ENCODE data around the gene ANKFY1. TPM values are rescaled to one million over a fixed set of nuclear protein-coding genes. Genes with fewer than 3 reads are reported as not detected.

ANKFY1 gene
- total RNA-seq, 2 donors from 2014 or later: 17.9 to 40.5 TPM

DNA sequence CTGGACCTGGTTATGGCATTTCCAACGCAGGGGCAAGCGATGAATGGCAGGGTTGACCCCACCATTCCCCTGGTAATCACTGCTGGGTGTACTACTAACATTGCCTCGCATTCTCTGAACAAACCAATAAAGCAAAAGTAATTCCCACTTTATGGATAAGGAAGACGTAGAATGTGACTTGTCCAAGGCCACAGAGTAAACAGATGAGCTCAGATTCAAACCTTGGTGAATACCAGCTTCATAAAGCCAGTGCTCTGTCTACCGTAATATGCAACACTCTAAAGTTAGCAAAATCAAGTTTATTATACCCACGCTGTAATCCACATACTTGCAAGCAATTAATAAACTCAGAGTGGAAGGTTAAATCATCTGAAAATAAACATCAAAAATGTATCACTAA is 59.6 kb downstream of the ANKFY1 start:
- no peaks in the 10 kb centered on the region for H3K9me3 ChIP-seq
- 65 to 69% methylated on average over 6 of the region's 6 CpGs for WGBS, 2 donors
- no peak for ATAC-seq
- no peak for DNase-seq
- no peak for TF ChIP-seq POLR2A (IDR thresholded peaks at IDR 0.05)
- TF ChIP-seq, protein P1, sequence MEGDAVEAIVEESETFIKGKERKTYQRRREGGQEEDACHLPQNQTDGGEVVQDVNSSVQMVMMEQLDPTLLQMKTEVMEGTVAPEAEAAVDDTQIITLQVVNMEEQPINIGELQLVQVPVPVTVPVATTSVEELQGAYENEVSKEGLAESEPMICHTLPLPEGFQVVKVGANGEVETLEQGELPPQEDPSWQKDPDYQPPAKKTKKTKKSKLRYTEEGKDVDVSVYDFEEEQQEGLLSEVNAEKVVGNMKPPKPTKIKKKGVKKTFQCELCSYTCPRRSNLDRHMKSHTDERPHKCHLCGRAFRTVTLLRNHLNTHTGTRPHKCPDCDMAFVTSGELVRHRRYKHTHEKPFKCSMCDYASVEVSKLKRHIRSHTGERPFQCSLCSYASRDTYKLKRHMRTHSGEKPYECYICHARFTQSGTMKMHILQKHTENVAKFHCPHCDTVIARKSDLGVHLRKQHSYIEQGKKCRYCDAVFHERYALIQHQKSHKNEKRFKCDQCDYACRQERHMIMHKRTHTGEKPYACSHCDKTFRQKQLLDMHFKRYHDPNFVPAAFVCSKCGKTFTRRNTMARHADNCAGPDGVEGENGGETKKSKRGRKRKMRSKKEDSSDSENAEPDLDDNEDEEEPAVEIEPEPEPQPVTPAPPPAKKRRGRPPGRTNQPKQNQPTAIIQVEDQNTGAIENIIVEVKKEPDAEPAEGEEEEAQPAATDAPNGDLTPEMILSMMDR (IDR thresholded peaks at IDR 0.05): no peak
- intact Hi-C loops (cut with DNase I): no loop called here
- peaks cover 0 to 7% of the 10 kb centered on the region in 2 donors for H3K36me3 ChIP-seq (replicated peaks in 1 of 2; ENCODE audit: insufficient read depth in 1 of 2, low read depth in 2 of 2)
- no peaks in the 10 kb centered on the region for H3K4me1 ChIP-seq
- H3K27me3 ChIP-seq: no peaks in the 10 kb centered on the region
- H3K27ac ChIP-seq: peak overlapping the region in 1 of 4 donors; percentile 30
- H3K4me3 ChIP-seq: no peak overlapping the region

DNA sequence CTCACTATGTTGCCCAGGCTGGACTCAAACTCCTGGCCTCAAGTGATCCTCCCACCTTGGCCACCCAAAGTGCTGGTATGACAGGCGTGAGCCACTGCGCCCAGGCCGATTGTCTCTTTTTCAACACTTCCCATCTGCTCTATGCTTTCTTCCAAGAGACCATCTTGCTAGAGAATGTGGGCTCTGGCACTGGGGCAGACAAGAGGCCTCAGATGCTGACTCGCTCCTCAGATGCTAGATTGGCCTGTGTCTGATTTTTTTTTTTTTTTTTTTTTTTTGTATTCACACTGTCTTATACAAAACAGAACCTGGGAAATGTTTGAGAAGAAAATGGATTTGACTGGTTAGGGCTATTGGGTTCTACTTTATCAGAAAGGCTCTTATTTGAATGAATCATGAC is 62.6 kb downstream of the ANKFY1 start:
- H3K36me3 ChIP-seq (replicated peaks in 1 of 2; ENCODE audit: insufficient read depth in 1 of 2, low read depth in 2 of 2): peaks cover 0 to 9% of the 10 kb centered on the region in 2 donors
- no peak for TF ChIP-seq POLR2A (IDR thresholded peaks at IDR 0.05)
- TF ChIP-seq, protein P1 (IDR thresholded peaks at IDR 0.05): no peak
- H3K4me1 ChIP-seq: no peaks in the 10 kb centered on the region
- H3K4me3 ChIP-seq: no peak overlapping the region
- 92 to 99% methylated on average over 4 of the region's 4 CpGs for WGBS, 2 donors
- DNase-seq (no peak), ATAC-seq (no peak)
- no peaks in the 10 kb centered on the region for H3K9me3 ChIP-seq
- intact Hi-C loops (cut with DNase I): no loop called here
- no peak overlapping the region for H3K27ac ChIP-seq
- H3K27me3 ChIP-seq: no peaks in the 10 kb centered on the region

DNA sequence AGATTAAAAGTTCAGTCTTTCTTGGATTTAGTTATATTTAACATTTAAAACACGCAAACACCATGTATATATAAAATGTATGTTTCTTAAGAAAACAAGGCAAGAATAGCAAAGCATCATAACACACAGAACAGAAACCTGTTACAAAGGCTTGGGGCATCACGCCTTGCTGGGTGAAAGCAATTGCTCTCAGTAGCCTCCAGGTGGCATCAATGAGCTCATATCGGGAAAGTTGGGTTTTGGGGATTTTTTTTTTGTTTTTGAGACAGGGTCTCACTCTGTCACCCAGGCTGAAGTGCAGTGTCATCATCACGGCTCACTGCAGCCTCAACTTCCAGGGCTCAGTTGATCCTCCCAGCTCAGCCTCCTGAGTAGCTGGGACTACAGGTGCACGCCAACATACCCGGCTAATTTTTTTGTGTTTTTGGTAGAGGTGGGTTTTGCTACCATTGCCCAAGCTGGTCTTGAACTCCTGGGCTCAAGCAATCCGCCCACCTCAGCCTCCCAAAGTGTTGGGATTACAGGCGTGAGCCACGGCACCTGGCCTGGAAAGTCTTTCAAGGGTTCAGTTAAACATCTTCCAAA is 63.9 kb downstream of the ANKFY1 start:
- Histone ChIP-seq H3K27me3 (no peaks in the 10 kb centered on the region), H3K36me3 (replicated peaks in 1 of 2; ENCODE audit: insufficient read depth in 1 of 2, low read depth in 2 of 2) (peaks cover 0 to 10% of the 10 kb centered on the region in 2 donors), H3K9me3 (no peaks in the 10 kb centered on the region), H3K4me3 (no peak overlapping the region), H3K4me1 (no peaks in the 10 kb centered on the region), H3K27ac (no peak overlapping the region)
- peak; percentile 50 for ATAC-seq
- TF ChIP-seq, protein P1 (IDR thresholded peaks at IDR 0.05): peak in 6 of 7 experiments; percentile 54 to 79 (median 64)
- no peak for TF ChIP-seq POLR2A (IDR thresholded peaks at IDR 0.05)
- peak in 3 of 4 donors; percentile 23 to 31 (median 25) for DNase-seq
- intact Hi-C loops (cut with DNase I): no loop called here
- WGBS, 2 donors: 54 to 55% methylated on average over 9 of the region's 9 CpGs

DNA sequence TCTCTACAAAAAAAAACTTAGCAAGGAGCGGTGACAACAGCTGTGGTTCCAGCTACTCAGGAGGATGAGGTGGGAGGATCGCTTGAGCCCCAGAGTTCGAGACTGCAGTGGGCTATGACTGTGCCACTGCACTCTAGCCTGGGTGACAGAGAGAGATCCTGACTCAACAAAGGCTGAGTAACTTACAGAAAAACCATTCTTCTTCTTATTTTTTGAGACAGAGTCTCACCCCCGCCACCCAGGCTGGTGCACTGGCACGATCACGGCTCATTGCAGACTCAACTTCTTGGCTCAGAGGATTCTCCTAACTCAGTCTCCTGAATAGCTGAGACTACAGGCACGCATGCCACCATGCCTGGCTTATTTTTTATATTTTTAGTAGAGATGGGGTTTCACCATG is 64.8 kb downstream of the ANKFY1 start:
- intact Hi-C loops (cut with DNase I): no loop called here
- no peaks in the 10 kb centered on the region for H3K9me3 ChIP-seq
- TF ChIP-seq POLR2A (IDR thresholded peaks at IDR 0.05): no peak
- TF ChIP-seq, protein P1 (IDR thresholded peaks at IDR 0.05): no peak
- no peak overlapping the region for H3K27ac ChIP-seq
- H3K4me3 ChIP-seq: no peak overlapping the region
- DNase-seq (no peak), ATAC-seq (no peak)
- H3K27me3 ChIP-seq: no peaks in the 10 kb centered on the region
- H3K36me3 ChIP-seq (replicated peaks in 1 of 2; ENCODE audit: insufficient read depth in 1 of 2, low read depth in 2 of 2): peaks cover 0 to 10% of the 10 kb centered on the region in 2 donors
- no peaks in the 10 kb centered on the region for H3K4me1 ChIP-seq
- 84 to 93% methylated on average over 7 of the region's 7 CpGs for WGBS, 2 donors

DNA sequence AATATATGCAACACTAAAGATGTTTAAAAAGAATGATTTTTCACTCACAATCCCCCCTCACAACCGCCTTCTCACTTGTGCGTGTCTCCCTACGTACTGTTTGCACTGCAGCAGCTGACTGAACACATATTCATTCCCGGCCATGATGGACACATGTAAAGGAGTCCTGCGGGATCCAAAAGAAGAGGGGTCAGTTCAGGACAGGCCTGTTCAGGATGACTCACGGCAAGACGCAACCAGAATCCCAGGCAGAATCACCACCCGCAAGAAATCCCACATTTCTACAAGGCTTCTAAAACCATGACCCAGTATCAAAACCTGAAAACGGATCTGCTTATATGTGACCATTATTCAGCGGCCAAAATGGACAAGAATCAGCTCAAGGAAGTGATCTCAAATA is 68.5 kb downstream of the ANKFY1 start:
- Histone ChIP-seq H3K4me3 (no peak overlapping the region), H3K9me3 (no peaks in the 10 kb centered on the region), H3K4me1 (no peaks in the 10 kb centered on the region), H3K36me3 (replicated peaks in 1 of 2; ENCODE audit: insufficient read depth in 1 of 2, low read depth in 2 of 2) (peaks cover 0 to 13% of the 10 kb centered on the region in 2 donors), H3K27me3 (no peaks in the 10 kb centered on the region), H3K27ac (no peak overlapping the region)
- ATAC-seq (no peak), DNase-seq (no peak)
- TF ChIP-seq, protein P1 (IDR thresholded peaks at IDR 0.05): no peak
- no peak for TF ChIP-seq POLR2A (IDR thresholded peaks at IDR 0.05)
- intact Hi-C loops (cut with DNase I): no loop called here
- 61 to 70% methylated on average over 10 of the region's 10 CpGs for WGBS, 2 donors

Measured in body of pancreas (tissue), 4 donors.